Stimulated activated CD4-positive, alpha-beta T cell treated with anti-CD3 and anti-CD28 coated beads, Interleukin-1b, Interleukin-23, amount 100 ng/mL, for 4 hours (primary cell): ENCODE measurements around the gene CAMK2B.
A peak's percentile ranks its signal among the peaks of the same experiment; 100 is the strongest.
"Not testable (repeated sequence)": the region's sequence is repeated elsewhere in the genome, so short reads cannot be mapped to it uniquely, and the experiment has no call there.

ENCODE experiments used
- DNase-seq, 2 donors: peaks; one replicate each; pipeline ENCODE4 v3.0.0-alpha.2; 2020; ENCODE audit warnings: low read depth in 2 of 2

The CAMK2B gene

DNA sequence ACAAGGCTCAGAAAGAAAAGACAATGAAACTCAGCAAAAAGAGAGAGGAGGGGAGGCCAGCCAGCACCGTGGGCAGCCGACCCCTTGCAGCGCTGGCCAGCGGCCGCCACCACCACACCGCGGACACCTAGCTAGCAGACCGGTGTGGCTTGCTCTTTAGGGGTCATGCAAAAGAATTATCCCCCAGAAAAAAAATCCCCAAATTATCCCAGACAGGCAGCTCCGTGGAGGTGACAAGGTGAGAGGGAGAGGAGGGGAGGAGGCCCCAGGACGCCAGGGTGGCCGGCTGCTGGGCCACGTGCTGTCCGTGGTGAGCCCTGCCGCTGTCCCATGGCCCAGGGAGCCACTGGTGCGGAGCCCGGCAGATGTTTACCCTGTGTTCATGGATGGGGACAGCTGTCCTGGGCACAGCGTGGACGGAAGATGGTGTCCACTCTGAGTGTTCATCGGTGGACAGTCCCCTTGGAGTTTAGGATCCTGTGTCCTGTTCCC lies 108.1 kb downstream of the CAMK2B start:
- DNase-seq: no peak

GRCh38 chr7:44216521-44217222 lies 108.7 kb downstream of the CAMK2B start:
- no peak for DNase-seq

DNA sequence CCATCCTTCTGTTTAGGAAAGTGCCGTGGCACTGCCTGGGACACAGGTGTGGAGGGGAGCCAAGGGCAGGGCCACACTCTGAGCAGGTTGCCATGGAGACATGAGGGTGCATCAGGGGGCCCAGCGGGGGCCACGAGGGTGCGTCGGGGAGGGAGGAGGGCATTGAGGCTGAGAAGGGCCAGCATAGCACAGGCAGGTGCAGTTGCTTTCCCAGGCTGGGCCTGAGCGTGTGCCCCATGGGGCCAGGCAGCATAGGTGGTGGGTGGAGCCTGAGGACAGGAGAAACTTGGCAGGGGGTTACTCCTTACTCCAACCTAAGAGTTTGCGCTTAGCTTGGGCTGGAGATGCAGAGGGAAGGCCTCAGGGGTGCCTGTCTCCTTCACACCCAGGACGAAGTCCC lies 109.4 kb downstream of the CAMK2B start:
- no peak for DNase-seq

DNA sequence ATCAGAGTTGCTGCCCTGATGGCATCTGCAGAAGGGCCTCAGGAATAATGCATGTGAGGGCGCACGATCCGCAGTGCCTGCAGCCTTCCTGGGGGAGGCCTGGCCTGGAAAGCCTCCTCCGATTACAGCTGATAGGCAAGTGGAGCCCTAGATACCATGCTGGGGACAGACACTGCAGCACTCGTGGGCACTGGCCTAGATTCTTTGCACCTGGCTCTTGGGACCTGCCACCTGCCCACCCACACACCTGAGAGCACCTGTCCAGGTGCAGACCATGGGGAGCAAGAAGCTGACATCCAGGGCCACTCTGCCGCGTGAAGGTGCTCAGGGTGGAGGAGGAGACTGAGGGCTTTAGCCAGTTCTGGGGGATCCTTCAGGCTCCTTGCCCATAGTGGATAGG lies 109.9 kb downstream of the CAMK2B start:
- DNase-seq: no peak

DNA sequence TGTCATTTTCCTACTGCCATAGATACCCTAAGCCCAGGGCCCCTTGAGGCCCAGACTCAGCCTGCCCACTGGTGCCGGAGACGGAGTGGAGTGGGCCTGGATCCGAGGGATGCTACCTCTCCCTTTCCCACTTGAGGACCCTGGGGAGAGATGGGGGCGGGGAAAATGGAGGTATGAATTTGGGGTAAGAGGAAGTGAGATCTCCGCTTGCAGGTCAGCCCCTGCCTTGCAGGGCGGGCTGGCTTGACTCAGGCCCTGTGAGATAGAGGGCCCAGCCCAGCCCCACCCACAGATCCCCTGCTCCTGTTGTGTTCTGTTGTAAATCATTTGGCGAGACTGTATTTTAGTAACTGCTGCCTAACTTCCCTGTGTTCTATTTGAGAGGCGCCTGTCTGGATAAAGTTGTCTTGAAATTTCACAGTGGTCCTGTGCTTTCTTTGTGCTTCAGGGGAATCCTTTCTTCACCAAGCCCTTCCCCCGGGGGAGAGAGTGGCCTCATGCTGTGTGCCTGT lies 111.5 kb downstream of the CAMK2B start:
- DNase-seq: no peak

- DNase-seq: no peak
Measured at GRCh38 chr7:44213206-44213876, 112.1 kb downstream of the CAMK2B start.

DNA sequence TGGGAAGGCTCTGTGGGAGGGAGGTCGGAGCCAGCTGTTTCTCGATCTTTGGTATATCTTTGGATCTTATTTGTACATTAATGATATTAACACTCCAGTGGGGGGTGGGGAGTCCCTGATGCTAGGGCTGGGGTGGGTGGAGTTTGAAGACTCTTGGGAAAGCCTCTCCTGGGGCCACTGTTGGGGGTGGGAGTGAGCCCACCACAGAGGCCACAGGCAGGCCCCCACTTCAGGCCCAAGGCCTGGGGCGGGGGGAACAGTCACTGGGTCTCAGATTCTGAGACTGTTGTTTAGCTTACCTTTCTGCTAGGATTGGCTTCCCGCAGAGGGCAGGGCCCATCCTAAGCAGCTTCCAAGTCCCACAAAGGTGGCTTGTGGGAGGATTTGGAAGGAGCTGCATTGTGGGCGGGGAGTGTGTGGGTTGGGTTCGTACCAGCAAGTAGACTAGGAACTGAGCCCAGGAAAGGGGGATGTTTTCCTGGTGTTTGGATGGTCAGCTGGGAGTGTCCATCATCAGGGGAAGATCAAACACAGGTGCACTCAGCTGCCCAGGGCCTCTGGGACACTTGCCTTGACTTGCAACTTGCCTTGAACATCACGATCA lies 112.7 kb downstream of the CAMK2B start:
- no peak for DNase-seq

- no peak for DNase-seq
Measured at GRCh38 chr7:44212018-44212417, 113.4 kb downstream of the CAMK2B start.

GRCh38 chr7:44211126-44211675 lies 114.2 kb downstream of the CAMK2B start:
- no peak for DNase-seq

DNA sequence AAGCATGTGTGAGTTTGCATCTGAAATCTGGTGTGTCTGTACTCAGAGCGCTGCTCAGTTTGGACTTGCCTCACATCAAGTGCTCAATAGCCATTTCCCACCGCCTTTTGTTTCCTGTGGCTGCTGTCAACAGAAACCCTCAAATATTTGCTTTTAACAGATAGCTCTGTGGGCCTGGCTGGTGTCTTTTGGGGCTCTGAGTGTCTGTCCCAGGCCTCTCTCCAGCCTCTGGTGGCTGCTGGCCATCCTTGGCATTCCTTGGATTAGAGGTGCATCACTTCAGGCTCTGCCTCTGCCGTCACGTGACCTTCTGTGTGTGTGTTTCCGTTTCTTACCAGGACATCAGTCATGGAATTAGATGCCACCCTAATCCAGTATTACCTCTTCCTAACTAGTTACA lies 115.3 kb downstream of the CAMK2B start:
- DNase-seq: no peak

DNA sequence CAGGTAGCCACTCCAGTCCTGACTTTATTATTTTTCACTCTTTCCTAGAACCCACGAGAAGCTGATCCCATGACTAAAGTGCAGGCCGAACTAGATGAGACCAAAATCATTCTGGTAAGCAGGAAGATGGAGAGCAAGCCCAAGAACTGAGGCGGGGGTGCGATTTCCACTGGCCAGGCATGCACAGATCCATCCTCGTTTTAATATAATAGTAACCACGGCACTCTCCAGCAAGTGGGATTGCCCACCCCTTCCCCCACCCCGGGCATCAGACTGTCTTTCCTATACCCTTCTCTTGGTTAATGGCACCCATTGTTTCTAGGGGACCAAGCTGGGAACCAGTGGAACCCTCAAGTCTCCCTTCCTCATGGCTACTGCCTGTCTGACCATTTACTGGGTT lies 117.3 kb downstream of the CAMK2B start:
- DNase-seq: no peak

DNA sequence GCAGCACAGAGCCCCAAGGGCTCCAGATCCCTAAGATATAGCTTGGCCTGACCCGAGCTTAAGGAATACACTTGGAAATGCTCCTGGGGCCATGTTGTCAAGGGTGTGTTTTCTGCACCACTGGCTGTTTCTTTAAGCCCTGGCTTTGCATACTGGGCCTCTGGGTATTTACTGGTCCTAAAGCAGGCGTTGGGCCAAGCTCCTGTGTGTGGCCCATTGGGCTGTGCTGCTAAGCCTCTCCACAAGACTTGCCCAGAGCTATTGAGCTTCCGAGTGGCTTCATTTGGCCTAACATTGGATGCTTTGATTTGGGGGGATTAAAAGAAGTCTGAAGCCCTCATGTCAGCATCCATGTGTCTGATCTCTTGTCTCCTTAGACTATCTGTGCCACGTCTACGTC lies 119.4 kb downstream of the CAMK2B start:
- no peak for DNase-seq

- no peak for DNase-seq
Measured at GRCh38 chr7:44201813-44202212, 123.6 kb downstream of the CAMK2B start.

DNA sequence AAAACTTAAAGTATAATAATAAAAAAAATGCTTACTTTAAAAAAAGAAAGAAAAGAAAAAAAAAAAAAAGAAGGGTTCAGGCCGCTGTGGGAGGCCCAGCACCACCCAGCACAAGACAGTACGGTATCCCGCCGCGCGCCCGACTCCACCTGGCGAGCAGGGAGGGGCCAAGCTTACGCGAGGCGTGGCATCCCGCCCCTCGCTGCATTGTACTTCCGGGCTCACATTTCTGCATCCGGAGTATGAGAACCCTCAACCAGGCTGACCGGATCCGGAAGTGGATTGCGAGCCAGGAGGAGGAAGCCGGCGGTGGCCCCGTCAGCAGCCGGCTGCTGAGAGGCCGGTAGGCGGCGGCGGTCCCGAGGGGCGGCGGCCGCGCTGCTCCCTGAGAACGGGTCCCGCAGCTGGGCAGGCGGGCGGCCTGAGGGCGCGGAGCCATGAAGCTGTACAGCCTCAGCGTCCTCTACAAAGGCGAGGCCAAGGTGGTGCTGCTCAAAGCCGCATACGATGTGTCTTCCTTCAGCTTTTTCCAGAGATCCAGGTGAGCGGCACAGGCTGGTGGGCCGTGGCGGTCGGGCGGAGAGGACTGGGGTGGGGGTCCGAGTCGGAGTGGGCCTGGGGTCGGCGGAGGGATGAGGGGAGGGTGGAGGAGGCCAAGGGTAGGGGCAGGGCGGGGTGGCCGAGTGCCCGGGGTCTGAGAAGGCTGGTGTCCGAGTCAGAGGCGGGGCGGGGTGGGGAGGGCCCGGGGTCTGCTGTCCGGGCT lies 124.5 kb downstream of the CAMK2B start, which contains the start of gene YKT6:
TSS of gene YKT6 (plus strand) at position 280 of the 763 bp plus-strand sequence. CDS start at position 438, 158 bp downstream.
- peak; percentile 86 to 88 for DNase-seq

- DNase-seq: not testable (repeated sequence)
Measured at GRCh38 chr7:44200163-44200562, 125.2 kb downstream of the CAMK2B start.

- DNase-seq: no peak
Measured at GRCh38 chr7:44197474-44197873, 127.9 kb downstream of the CAMK2B start.

GRCh38 chr7:44196450-44196872 lies 128.9 kb downstream of the CAMK2B start:
- DNase-seq: no peak

DNA sequence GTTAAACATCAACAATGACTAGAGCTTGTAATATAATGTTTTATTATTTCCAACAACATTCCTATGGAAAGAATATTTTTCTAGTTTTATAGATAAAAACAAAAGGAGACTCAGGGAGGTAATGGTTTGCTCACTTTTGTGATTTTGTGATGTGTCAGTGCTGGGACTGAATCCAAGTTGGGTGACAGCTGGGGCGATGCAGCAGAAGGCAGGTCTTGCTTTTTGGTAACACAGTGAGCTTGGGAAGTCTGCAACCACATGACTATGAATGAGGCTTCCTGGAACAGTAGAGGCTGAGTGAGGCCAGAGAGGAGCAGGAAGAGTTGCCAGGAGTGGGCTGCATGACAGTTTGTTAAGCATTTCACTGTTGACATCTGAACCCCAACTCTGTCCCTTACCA lies 129.5 kb downstream of the CAMK2B start:
- DNase-seq: no peak

GRCh38 chr7:44194562-44195145 lies 130.7 kb downstream of the CAMK2B start:
- no peak for DNase-seq

GRCh38 chr7:44194069-44194468 lies 131.3 kb downstream of the CAMK2B start:
- peak; percentile 20 to 28 for DNase-seq
